ENCODE measurements around the gene GDF2.

GRCh38 chr10:47349941-47350371 is 27.7 kb downstream of the GDF2 start:
- TF ChIP-seq POLR2AphosphoS5 (IDR thresholded peaks at IDR 0.05) (no peak), SMC3 (conservative IDR thresholded peaks at IDR 0.05; ENCODE audit: poor library complexity) (no peak), CTCF (IDR thresholded peaks at IDR 0.05; ENCODE audit: poor library complexity, severe bottlenecking) (no peak), EZH2 (IDR thresholded peaks at IDR 0.05; ENCODE audit: borderline replicate concordance, insufficient read depth, low read length, poor library complexity, severe bottlenecking) (no peak), EP300 (conservative IDR thresholded peaks at IDR 0.05; ENCODE audit: poor library complexity, severe bottlenecking) (no peak), TAF1 (IDR thresholded peaks at IDR 0.05; ENCODE audit: low read depth) (no peak), REST (IDR thresholded peaks at IDR 0.05; ENCODE audit: borderline replicate concordance) (no peak), MXI1 (conservative IDR thresholded peaks at IDR 0.05; ENCODE audit: poor library complexity, severe bottlenecking) (no peak)

Measured in neural cell (in vitro differentiated cells).